Cardiac fibroblast (primary cell): ENCODE measurements around the gene SYT3.
"Not testable (repeated sequence)": the region's sequence is repeated elsewhere in the genome, so short reads cannot be mapped to it uniquely, and the experiment has no call there.

Experiments
- DNase-seq, 2 donors: peaks; one replicate each; pipeline versions ENCODE4 v3.0.0 to v3.0.0-alpha.2; 2010; ENCODE audit warnings: low read depth in 2 of 2
- H3K4me3 ChIP-seq, 2 donors: replicated peaks in 1 of 2; 1 replicate in 1 of 2; 2 replicates in 1 of 2; pipeline ENCODE4 v1.5.1; 2011; ENCODE audit warnings: low read depth in 2 of 2, low read length in 2 of 2, mild to moderate bottlenecking in 2 of 2, moderate library complexity in 1 of 2
- CTCF ChIP-seq: IDR thresholded peaks from one replicate; pipeline ENCODE4 v1.5.1; 2011; ENCODE audit warnings: low read depth, mild to moderate bottlenecking, low read length, inconsistent platforms

The SYT3 gene

GRCh38 chr19:50607874-50608785, 31.6 kb downstream of the SYT3 start:
- H3K4me3 ChIP-seq = no peak overlapping the region
- DNase-seq = peak; percentile 74
- peak; percentile 35 for TF ChIP-seq CTCF

GRCh38 chr19:50607388-50607787, 32.3 kb downstream of the SYT3 start:
- no peak for TF ChIP-seq CTCF

GRCh38 chr19:50606059-50606836, 33.4 kb downstream of the SYT3 start:
- H3K4me3 ChIP-seq, DNase-seq: not testable (repeated sequence)

More at GRCh38 chr19:50607388-50607787, 32.3 kb downstream of the SYT3 start:
- no peak for DNase-seq
- H3K4me3 ChIP-seq = no peak overlapping the region

- H3K4me3 ChIP-seq, DNase-seq: not testable (repeated sequence)
Measured at GRCh38 chr19:50604264-50605073, 35.2 kb downstream of the SYT3 start.

- no peak overlapping the region for H3K4me3 ChIP-seq
- no peak for DNase-seq
- no peak for TF ChIP-seq CTCF
Measured at GRCh38 chr19:50602935-50603334, 36.7 kb downstream of the SYT3 start.

- no peak for TF ChIP-seq CTCF
- H3K4me3 ChIP-seq = no peak overlapping the region
- no peak for DNase-seq
Measured at GRCh38 chr19:50602496-50602895, 37.2 kb downstream of the SYT3 start.

- TF ChIP-seq CTCF = no peak
- DNase-seq = no peak
- no peak overlapping the region for H3K4me3 ChIP-seq
Measured at GRCh38 chr19:50602089-50602422, 37.6 kb downstream of the SYT3 start.
